ENCODE results near the gene IKZF3.

GRCh38 chr17:39867880-39868553 lies 3.9 kb upstream of the IKZF3 start, which contains the start of gene ZPBP2:
- TF ChIP-seq CTCF (IDR thresholded peaks at IDR 0.05) = no peak
- no peak for TF ChIP-seq EP300 (IDR thresholded peaks at IDR 0.05)
- no peak for TF ChIP-seq POLR2AphosphoS5 (IDR thresholded peaks at IDR 0.05)
